ENCODE measurements around the gene CD2.

- no peak for TF ChIP-seq CTCF (conservative IDR thresholded peaks at IDR 0.05)
- no peak for TF ChIP-seq ZFX (IDR thresholded peaks at IDR 0.05)
Observed at GRCh38 chr1:116769994-116770393, 15.8 kb downstream of the CD2 start.

Measured in C4-2B (cell line).